GM12872 (cell line): Measurements from ENCODE around the gene DUS3L.

ENCODE experiments used
- TF ChIP-seq, protein P1 (sequence below): IDR thresholded peaks from 3 replicates; pipeline ENCODE4 v1.5.1; 2011; ENCODE audit warnings: low read depth, mild to moderate bottlenecking, low read length, moderate library complexity; ENCODE audit not compliant: insufficient read depth

DUS3L gene

GRCh38 chr19:5792224-5792623 is 1.3 kb upstream of the DUS3L start:
- TF ChIP-seq, protein P1, sequence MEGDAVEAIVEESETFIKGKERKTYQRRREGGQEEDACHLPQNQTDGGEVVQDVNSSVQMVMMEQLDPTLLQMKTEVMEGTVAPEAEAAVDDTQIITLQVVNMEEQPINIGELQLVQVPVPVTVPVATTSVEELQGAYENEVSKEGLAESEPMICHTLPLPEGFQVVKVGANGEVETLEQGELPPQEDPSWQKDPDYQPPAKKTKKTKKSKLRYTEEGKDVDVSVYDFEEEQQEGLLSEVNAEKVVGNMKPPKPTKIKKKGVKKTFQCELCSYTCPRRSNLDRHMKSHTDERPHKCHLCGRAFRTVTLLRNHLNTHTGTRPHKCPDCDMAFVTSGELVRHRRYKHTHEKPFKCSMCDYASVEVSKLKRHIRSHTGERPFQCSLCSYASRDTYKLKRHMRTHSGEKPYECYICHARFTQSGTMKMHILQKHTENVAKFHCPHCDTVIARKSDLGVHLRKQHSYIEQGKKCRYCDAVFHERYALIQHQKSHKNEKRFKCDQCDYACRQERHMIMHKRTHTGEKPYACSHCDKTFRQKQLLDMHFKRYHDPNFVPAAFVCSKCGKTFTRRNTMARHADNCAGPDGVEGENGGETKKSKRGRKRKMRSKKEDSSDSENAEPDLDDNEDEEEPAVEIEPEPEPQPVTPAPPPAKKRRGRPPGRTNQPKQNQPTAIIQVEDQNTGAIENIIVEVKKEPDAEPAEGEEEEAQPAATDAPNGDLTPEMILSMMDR: no peak

GRCh38 chr19:5789886-5790558 is 941 bp downstream of the DUS3L start:
- TF ChIP-seq, protein P1: no peak

DNA sequence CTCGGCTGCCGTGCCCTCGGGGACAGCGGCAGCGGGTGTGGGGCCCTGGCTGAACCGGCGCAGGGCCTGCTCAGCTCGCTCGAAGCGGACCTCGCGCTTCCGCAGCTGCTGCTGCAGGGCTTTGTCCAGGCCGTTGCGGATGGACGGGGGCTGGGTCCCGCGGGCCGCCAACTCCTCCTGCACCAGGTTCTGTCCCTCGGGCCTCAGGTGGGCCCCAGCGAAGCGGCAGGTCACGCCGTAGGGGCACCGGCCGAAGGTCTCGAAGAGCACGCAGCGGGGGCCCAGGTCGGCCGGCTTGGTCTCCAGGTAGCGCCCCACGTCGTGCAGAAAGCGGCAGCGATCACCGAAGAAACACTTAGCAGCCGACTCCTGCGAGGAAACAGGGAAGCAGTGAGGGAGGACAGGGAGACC is 1.6 kb downstream of the DUS3L start:
- TF ChIP-seq, protein P1: no peak

DNA sequence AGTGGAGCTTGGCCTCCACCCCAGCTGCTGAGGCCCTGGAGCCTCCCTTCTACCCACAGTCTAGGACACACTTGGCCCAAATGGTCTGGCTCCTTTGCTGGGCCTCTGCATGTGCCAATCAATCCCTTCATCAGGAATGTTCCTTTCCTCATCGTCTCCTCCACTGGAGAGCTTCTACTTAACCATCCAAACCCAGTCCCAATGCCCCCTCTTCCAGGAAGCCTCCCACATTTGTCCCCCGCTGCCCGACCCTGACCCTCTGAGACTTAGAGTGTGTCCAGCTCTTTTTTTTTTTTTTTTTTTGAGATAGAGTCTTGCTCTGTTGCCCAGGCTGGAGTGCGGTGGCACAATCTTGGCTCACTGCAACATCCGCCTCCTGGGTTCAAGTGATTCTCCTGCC is 2.5 kb downstream of the DUS3L start:
- TF ChIP-seq, protein P1: no peak

DNA sequence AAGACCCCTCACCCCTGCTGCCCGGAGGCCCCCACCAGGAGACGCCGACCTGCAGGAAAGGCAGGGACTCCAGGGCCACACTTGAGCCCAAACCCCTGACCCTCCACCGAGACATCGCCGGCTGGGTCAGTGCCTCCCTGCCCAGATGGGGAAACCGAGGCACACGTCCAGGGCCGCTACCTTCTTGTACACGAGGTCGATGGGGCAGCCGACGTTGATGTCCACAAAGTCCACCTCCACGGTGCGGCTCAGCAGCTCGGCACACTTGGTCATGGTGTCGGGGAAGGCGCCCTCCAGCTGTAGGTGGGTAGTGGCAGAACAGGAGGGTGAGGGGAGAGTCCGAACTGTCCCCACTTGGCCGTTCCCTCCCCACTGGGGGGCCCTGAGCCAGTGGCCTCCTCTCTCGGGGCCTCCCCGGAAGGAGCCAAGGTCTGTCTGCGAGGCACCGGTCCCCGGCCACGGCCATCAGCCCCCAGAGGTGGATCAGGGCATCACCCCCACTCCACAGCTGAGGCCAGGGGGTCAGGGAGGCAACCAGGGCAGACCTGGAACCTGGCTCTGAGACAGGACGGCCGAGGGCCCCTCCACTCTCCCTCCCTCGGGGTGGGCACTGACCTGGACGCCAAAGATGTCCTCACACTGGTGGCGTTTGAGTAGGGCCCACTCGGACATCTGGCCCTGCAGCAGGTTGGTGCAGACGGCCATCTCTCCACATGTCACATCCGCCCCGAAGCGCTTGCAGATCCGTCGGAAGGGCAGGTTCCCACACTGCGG is 3.4 kb downstream of the DUS3L start:
- TF ChIP-seq, protein P1: no peak

DNA sequence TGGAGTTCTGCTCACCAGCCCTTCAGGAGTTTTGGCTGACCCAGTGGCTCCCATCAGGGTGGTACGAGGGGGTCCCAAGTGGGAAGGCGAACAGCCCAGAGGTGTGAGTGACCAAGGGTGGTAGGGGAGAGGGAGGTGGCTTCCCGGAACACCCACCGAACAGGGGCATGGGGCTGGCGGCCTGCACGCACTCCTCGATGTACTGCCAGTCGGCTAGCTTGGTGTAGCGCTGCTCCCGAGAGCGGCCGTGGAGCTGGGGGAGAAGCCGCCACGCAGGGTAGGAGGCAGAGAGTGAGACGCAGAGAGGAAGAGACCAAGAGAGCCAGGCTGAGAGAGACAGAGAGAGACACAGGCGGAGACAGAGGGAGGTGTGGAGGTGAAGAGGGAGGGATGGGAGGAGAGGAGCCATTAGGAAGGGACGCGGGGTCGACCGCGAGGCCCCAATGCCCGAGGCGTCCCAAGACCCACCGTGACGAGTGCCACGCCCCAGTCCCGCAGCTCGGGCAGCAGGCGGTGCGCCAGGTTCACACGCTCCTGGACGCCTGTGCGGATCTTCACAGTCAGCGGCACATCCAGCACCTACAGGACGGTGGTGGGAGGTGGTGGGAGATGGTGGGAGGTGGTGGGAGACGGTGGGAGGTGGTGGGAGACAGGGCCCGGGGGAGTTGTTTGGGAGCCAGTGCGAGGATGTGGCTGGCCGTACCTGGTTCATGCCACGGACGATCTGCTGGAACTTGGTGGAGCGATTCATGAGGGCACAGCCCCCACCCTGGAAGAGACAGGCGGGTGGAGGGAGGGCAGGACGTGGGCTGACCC is 4.2 kb downstream of the DUS3L start:
- TF ChIP-seq, protein P1: no peak

DNA sequence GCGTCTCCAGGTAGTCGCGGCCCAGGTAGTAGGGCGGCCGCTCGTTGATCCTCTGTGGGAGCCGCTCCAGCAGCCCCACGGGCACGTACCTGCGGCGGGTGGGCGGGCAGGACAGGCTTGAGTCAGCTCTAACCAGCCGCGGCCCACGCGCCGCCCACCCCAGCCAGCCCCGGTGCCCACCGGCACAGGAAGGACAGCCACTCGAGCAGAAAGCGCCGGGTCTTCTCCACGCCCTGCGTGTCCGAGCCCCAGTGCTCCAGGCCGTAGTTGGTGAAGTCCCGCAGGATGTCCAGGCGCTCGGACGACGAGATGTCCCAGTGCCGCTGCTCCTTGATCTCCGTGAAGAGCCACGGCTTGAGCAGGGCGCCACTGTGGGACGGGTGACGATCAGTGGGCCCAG is 5.5 kb downstream of the DUS3L start:
- TF ChIP-seq, protein P1: no peak
